Heart left ventricle (tissue), 16 donors: ENCODE measurements around the gene AQP11. TPM values are rescaled to one million over a fixed set of nuclear protein-coding genes. Genes with fewer than 3 reads are reported as not detected.
A peak's percentile ranks its signal among the peaks of the same experiment; 100 is the strongest.
"Not testable (repeated sequence)": the region's sequence is repeated elsewhere in the genome, so short reads cannot be mapped to it uniquely, and the experiment has no call there.

Experiments used
- ATAC-seq, 4 donors: fragments of 200-7000 bp; cut with Tn5 transposase; one replicate each; pipeline ENCODE4 v1.9.1; 2020 to 2022; ENCODE audit warnings: moderate library complexity in 4 of 4, mild to moderate bottlenecking in 3 of 4, moderate number of reproducible peaks in 1 of 4
- DNase-seq, 5 donors: peaks; one replicate each; pipeline ENCODE4 v3.0.0-alpha.2; 2020
- H3K27ac ChIP-seq, 12 donors: fragments of 200-600 bp; sonication (generic) in 4 of 12; one replicate each; pipeline versions ENCODE4 v1.5.0 to v1.8.0; 2016 to 2022; ENCODE audit warnings: mild to moderate bottlenecking in 2 of 12
- H3K27me3 ChIP-seq, 9 donors: fragments of 200-600 bp; sonication (generic) in 2 of 9; one replicate each; pipeline versions ENCODE4 v1.5.1 to v1.8.0; 2016 to 2022; ENCODE audit warnings: mild to moderate bottlenecking in 3 of 9
- H3K36me3 ChIP-seq, 9 donors: fragments of 200-600 bp; sonication (generic) in 2 of 9; one replicate each; pipeline versions ENCODE4 v1.5.0 to v1.8.0; 2018 to 2022; ENCODE audit warnings: mild to moderate bottlenecking in 2 of 9
- H3K4me1 ChIP-seq, 12 donors: fragments of 200-600 bp; sonication (generic) in 4 of 12; one replicate each; pipeline versions ENCODE4 v1.5.0 to v1.8.0; 2016 to 2022; ENCODE audit warnings: mild to moderate bottlenecking in 3 of 12
- H3K4me3 ChIP-seq, 12 donors: fragments of 200-600 bp; sonication (generic) in 4 of 12; one replicate each; pipeline versions ENCODE4 v1.5.0 to v1.8.0; 2017 to 2022; ENCODE audit warnings: mild to moderate bottlenecking in 9 of 12, moderate library complexity in 4 of 12
- H3K9me3 ChIP-seq, 12 donors: fragments of 200-600 bp; sonication (generic) in 4 of 12; one replicate each; pipeline versions ENCODE4 v1.5.0 to v1.8.0; 2016 to 2022; ENCODE audit warnings: mild to moderate bottlenecking in 1 of 12
- CTCF ChIP-seq, 12 donors: fragments of 200-600 bp; sonication (generic) in 4 of 12; IDR thresholded peaks; one replicate each; pipeline versions ENCODE4 v1.5.0 to v1.8.0; 2018 to 2022; ENCODE audit warnings: antibody characterized with exemption in 12 of 12, mild to moderate bottlenecking in 5 of 12
- POLR2A ChIP-seq, 2 donors: fragments of 450-650 bp; IDR thresholded peaks; one replicate each; pipeline ENCODE4 v1.6.1; 2017; ENCODE audit warnings: antibody characterized with exemption in 2 of 2, mild to moderate bottlenecking in 2 of 2, moderate library complexity in 2 of 2
- WGBS, 4 donors: extraction: QIAGEN DNeasy Blood & Tissue Kit in 2 of 4; methylation state at CpG; one replicate each; pipeline versions ENCODE4 v1.1.5 to v1.1.7; 2013 to 2018; 5-methylcytosine and 5-hydroxymethylcytosine counted together
- intact Hi-C, 10 donors: fragments of 100-400 bp; cut with DNase I; formaldehyde crosslinking; loops; one replicate each; pipeline versions ENCODE4 v1.11.1 to v1.14.2; 2022
- polyA plus RNA-seq, 2 donors: library from polyadenylated mRNA; stranded (reverse); fragments of 200-250 nt; gene quantifications; one replicate each; pipeline ENCODE4 v1.2.3, GENCODE V29; 2013
- total RNA-seq, 9 donors: library from RNA; depleted of rRNA in 2 of 9; stranded (reverse); fragments of >200 nt in 2 of 9; fragmentation: NEBNext Ultra II Directional in 3 of 9; extraction: Animal tissue kit (Norgen Biotek cat#: 25700) in 3 of 9; gene quantifications; one replicate each; pipeline versions ENCODE4 v1.1.0 to v1.2.4, GENCODE V29; 2016 to 2023
- donor health status: ischemic (EF 13 %, LVEDD 7.1; RV severe dilation, severe dysfunction).
- donor health status: healthy with polysubstance abuse.
- donor health status: DM: no; HTN: yes; CAD: no.
- donor health status: DM: no; HTN: no; CAD: no.
- donor health status: ischemic (EF 25% LVEDD 6.9; RV normal size, moderate dysfunction).
- donor health status: ischemic (EF 25% LVEDD 5.7; RV mildly dilated, moderate dysfunction).
- donor health status: healthy.
- donor health status: DM: yes; HTN: yes; CAD: no.
- donor health status: ischemic (EF 35%, LVEDD 5.7; RV mildly dilated, moderate dysfunction).
- donor health status: nonischemic (EF 11% LVEDD 7.7; RV severe dilation, severe dysfunction).
- donor health status: DM: yes; HTN: yes; CAD: no.
- donor health status: PGD.
- donor health status: ischemic (EF 29% LVEDD 5.4; RV normal size, mild dysfunction).
- donor health status: nonischemic (EF 23%, LVEDD 6.1; RV moderate dilation, normal function).

The AQP11 gene
- total and polyA plus RNA-seq, 11 donors, result 0.27 to 1.8 (median 0.85) TPM

- TF ChIP-seq POLR2A (IDR thresholded peaks at IDR 0.05) (no peak), CTCF (IDR thresholded peaks at IDR 0.05) (peak; percentile 42 to 75 (median 58))
- Histone ChIP-seq H3K9me3 (no peaks in the 10 kb centered on the region), H3K27ac (no peak overlapping the region), H3K4me3 (no peak overlapping the region), H3K4me1 (peaks cover 0 to 9% (median 0%) of the 10 kb centered on the region in 12 donors), H3K36me3 (no peaks in the 10 kb centered on the region), H3K27me3 (no peaks in the 10 kb centered on the region)
- peak in 2 of 5 donors; percentile 23 to 26 for DNase-seq
- peak in 3 of 4 donors; percentile 30 to 66 (median 39) for ATAC-seq
- intact Hi-C loops, result loop anchor here (1.0 to 10.0 kb wide), 9 partner anchors 351 to 423 kb away; partner anchors contain the start of gene MYO7A (in 7 of the 10)
- WGBS, 4 donors, result 21 to 26% (median 24%) methylated on average over 9 of the region's 9 CpGs
These were observed 41.7 kb upstream of the AQP11 start for GRCh38 chr11:77547863-77548551.

- intact Hi-C loops, result loop anchor here (1.0 to 10.0 kb wide), 9 partner anchors 351 to 424 kb away; partner anchors contain the start of gene MYO7A (in 7 of the 10)
- TF ChIP-seq POLR2A (IDR thresholded peaks at IDR 0.05), result no peak
- TF ChIP-seq CTCF (IDR thresholded peaks at IDR 0.05), result peak in 2 of 12 donors; percentile 2
- ATAC-seq, result no peak
- H3K9me3 ChIP-seq, result no peaks in the 10 kb centered on the region
- no peak overlapping the region for H3K4me3 ChIP-seq
- DNase-seq, result no peak
- no peaks in the 10 kb centered on the region for H3K27me3 ChIP-seq
- H3K27ac ChIP-seq, result no peak overlapping the region
- peaks cover 0 to 9% (median 0%) of the 10 kb centered on the region in 12 donors for H3K4me1 ChIP-seq
- WGBS, 4 donors, result 73 to 77% (median 74%) methylated on average over 6 of the region's 6 CpGs
- H3K36me3 ChIP-seq, result no peaks in the 10 kb centered on the region
These were observed 41.0 kb upstream of the AQP11 start for GRCh38 chr11:77548552-77549445.

- not testable (repeated sequence) for H3K4me3 ChIP-seq, H3K27me3 ChIP-seq, DNase-seq, H3K4me1 ChIP-seq, ATAC-seq, H3K36me3 ChIP-seq, H3K27ac ChIP-seq, H3K9me3 ChIP-seq
- 86 to 90% (median 89%) methylated on average over 8 of the region's 8 CpGs for WGBS, 4 donors
- intact Hi-C loops, result loop anchor here in 1 of 10 donors (5.0 kb wide), 1 partner anchor 354 kb away; no protein-coding TSS in a partner anchor
These were observed 38.3 kb upstream of the AQP11 start for GRCh38 chr11:77551426-77551825.

- Histone ChIP-seq H3K36me3 (no peaks in the 10 kb centered on the region), H3K9me3 (peaks cover 0 to 4% (median 0%) of the 10 kb centered on the region in 12 donors), H3K27me3 (no peaks in the 10 kb centered on the region), H3K4me3 (no peak overlapping the region), H3K4me1 (no peaks in the 10 kb centered on the region), H3K27ac (no peak overlapping the region)
- TF ChIP-seq POLR2A (IDR thresholded peaks at IDR 0.05) (no peak), CTCF (IDR thresholded peaks at IDR 0.05) (peak in 4 of 12 donors; percentile 5 to 29 (median 10))
- DNase-seq (no peak), ATAC-seq (no peak)
- intact Hi-C loops, result no loop called here
- WGBS, 4 donors, result 65 to 86% (median 73%) methylated on average over 5 of the region's 5 CpGs
These were observed 32.2 kb upstream of the AQP11 start for GRCh38 chr11:77557553-77557952.
